ENCODE measurements around the gene AMOTL1.
"Not testable (repeated sequence)": the region's sequence is repeated elsewhere in the genome, so short reads cannot be mapped to it uniquely, and the experiment has no call there.

AMOTL1 gene

DNA sequence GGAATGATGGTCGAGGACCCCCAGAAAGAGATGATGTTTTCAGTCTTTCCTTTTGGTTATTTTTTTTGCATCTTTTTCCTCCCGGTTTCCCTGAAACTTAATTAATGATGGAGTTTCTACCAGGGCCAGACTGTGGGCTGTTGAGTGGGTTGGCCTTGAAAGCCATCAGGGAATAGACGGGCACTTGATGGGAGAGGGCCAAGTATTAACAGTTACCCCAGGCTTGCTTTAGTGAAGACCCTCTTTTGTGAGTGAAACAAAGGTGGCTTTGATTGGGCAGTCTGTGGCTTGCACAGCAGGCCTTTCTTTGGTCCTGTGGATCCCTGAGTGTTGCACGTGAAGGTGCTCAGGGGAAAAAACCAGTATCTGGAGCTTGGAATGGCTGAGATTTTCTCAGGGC, 56.9 kb downstream of the AMOTL1 start:
- DNase-seq (ENCODE audit: low spot score), result no peak

DNA sequence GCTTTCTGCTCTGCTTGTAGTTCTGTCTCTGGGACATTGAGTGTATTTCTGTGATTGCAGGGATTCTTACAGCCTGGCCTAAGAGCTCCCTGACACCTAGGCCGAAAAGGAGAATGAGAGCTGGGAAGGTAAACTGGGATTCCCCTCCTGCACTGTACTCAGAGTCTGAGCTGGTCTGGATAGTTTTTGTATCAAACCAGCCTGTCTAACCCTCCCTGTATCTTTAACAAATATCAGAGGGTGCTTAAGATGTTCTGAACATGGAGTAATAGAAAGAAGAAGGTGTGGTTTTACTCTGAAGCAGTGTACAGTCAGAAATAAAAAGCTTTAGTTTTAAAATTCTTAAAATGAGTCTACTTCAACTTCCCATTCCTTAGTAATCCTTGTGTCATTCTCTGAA, 57.3 kb downstream of the AMOTL1 start:
- no peak for DNase-seq (ENCODE audit: low spot score)

DNA sequence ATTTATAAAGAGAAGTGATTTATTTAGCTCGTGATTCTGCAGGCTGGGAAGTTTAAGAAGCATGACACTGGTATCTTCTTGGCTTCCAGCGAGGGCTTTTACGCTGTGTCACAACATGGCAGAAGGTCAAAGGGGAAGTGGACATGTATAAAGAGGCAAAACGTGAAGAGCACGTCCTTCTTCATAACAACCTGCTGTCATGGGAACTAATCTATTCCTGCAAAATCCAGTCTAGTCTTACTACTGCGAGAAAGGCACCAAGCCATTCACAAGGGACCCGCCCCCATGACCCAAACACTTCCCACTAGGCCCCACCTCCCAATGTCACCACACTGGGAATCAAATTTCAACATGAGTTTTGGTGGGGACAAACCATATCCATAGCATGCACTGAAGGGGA, 58.3 kb downstream of the AMOTL1 start:
- DNase-seq (ENCODE audit: low spot score), result no peak

DNA sequence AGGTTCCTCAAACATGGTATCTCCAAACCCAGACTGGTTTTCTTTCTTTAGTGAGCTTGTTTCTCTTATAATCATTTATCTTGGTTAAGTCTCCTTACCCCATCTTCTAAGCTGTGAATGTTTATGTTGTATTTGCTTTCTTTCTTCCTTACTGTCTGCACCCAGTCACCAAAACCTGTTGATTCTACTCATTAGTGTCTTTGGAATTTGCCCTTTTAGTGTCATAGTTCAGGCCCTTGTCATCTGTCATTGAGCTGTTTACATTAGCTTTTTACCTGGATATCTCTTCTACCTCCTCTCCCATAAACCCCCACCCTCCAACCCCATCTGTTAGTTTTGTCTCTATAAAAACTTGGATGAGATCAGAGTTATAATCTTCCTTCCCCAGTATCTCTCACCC, 59.9 kb downstream of the AMOTL1 start:
- no peak for DNase-seq (ENCODE audit: low spot score)

DNA sequence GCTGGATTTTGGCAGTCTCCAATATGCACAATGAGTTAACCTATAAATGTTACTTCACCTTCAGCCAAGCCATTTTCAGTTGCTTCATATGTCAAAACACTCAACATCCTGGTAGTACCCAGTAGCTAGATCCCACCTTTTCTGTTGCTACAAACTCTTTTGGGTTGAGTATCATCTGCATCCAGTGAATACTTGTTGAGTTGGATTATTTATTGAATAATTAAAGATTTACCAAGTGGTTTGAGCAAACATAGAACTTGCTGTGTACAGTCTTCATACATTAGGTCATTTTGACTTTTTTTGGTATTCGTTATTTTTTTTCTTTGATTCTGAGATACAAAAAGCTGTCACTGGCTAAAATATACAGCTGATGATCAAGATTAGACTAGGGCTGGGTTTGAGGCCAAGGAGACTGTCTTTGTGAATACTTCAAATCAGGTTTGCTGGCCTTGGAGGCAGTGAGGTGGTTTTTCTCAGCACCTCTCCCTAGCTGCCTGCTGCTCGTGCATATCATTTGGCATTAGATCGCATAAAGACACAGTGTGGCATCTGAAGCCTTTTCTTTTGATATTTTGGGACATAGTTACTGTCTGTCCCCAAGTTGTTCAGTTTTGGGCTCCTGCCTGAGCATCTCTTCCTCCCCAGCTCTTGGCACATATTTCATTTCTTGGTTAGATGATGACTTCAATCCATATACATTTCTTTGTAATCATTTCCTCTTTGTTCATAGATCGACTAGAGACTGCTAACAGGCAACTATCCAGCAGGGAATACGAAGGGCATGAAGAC, 62.8 kb downstream of the AMOTL1 start:
- no peak for DNase-seq (ENCODE audit: low spot score)

DNA sequence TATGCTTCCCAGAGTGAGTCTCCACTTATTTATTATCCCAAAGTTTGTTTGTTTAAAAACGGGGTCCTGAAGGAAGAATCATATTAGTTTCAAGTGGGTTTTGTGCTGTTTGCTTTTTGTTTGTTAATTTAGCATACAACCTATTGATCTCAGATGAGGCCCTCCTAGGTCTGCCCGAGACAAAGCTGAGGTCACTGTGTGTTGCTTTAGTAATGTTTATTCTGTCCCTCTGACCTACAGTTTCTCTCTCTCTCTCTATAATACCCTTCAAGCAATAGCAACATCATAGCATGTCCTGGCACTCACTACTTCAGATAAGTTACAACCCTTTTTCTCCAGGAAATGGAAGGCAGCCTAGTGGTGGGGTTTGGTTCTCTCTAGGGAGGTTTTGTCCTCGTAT, 63.4 kb downstream of the AMOTL1 start:
- no peak for DNase-seq (ENCODE audit: low spot score)

DNA sequence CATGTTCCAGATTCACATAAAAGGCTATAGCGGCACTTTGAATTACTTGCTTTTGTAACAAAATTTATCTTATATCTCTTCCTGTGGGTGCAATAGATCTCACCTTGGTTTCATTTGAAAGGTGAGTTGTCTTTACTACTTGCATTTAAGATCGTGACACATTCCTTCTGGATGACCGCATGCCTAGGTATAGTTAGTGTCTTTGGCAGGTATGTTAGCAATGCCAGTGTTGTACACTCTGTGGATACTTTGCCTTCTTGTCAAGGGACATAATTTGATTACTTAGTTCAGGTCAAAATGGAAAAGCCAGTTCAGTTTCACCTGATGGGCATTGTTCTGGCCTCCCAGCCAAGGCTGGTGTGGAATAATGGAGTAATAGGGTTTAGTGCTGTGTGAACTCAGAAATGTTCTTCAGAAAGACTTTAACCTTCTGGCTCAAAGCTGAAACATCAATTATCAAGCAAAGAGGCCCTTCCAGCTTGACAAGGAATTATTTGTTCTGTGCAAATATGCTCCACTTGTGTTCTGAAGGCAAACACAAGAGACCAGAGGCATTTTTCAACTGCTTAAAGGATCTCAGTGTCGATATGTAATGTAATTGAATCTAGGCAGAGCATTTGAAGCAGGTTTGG, 64.6 kb downstream of the AMOTL1 start:
- no peak for DNase-seq (ENCODE audit: low spot score)

DNA sequence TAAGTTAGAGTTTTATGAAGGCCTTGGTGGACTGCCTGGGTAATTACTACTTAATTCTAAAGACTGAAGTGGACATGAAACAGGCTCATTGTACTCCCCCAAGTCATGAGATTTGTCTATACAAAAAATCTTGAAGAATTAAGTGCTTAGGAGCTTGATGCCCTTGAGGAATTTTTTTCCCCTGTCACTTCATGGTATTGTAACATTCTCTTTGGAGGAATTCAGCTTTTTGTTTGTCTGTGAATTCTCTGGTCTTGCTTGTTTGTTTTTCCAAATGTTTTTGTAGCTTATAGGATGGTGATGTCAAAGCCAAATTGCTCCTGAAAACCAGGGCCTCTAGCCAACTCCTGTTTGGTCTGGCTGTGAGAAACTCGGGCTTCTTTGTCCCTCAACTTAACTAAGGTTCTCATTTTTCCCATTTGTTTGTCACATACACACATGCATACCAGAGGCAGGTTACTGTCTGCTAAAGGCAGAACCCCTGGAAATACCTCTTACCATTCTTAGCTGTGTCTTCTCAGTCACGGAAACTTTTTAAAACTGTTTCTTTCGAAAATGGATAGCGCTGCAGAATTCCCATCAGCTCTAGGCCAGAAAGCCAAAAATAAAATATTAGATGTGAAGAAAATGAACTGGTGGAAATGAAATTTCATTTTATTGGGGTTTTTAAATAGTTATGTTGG, 66.9 kb downstream of the AMOTL1 start:
- no peak for DNase-seq (ENCODE audit: low spot score)

DNA sequence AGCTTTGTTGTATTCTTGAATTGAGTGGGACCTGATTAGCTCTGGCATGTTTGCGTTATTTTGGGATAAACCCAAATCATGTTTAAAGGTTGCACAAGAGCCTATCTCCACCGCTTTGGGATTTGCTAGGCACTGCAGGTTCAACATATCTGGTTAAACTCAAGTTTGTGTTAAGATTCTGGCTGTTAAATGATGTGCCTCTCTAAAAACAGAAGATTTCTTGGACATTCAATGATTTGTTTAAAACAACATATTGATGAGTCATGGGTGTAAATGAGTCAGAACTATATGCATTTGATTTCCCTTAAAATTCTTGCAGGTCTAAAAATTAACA, 67.4 kb downstream of the AMOTL1 start:
- DNase-seq (ENCODE audit: low spot score), result no peak

DNA sequence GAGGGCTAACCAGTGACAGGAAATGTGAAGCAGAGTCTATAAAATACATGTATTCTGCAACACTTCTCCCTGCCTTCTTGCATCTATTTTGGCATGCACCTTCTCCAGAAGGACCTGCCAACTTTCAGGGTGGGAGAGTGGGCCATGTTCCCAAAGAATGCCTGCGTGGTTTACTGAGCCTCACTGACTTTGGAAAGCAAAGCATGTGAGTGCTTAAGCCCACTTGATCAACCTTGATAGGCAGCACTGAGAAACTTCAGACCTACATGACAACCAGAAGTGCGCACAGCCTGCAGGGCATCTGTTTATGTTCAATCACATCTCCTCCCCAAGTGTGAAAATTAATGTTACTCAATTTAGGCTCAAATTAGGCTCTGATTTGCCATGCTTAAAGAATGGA, 69.2 kb downstream of the AMOTL1 start:
- DNase-seq (ENCODE audit: low spot score), result no peak

DNA sequence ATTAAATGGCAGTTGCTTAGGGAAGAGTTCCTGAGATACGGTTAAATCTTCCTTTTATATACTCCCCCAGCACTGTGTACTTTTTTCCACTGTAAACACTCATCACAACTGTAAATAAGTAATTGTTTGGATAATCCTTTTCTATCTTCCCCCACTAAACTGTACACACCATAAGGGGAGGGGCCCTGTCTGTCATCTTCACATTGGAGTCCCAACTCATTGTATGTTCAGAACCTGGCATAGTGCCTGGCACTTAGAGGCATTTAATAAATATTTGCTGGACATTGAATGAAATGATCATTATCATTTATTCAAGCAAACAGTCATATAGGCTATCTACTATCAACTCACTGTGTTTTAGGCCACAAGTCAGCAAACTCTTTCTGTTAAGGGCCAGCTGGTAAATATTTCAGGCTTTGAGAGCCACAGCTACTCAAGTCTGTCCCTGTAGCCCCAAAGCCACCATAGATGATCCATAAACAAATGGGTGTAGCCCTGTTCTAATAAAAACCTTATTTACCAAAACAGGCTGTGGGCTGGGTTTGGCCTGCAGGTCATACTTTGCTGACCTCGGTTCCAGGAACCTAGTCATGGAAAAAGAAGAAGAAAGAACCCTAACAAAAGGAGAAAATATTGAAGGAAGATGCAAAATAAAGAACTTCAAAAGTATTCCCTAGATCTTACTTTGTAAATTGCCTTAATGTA, 70.0 kb downstream of the AMOTL1 start:
- DNase-seq (ENCODE audit: low spot score), result no peak

DNA sequence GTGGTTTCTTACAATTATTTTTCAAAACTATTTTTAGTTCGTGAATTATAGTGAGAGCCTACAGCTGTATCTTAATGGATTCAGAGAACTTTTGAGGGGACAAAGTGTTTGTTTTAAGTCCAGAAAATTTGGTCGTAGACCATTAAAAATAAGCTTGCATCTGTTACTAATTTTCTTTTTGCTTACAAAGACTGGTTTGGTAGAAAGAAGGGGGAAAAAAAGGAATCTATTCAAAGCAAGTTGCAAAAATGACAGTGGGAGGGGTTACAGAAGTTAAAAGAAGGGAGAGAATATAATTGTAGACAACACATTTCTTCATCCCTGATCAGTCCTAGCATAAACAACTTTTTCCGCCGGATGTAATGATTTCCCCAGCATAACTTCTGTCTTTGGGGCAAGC, 72.1 kb downstream of the AMOTL1 start:
- no peak for DNase-seq (ENCODE audit: low spot score)

DNA sequence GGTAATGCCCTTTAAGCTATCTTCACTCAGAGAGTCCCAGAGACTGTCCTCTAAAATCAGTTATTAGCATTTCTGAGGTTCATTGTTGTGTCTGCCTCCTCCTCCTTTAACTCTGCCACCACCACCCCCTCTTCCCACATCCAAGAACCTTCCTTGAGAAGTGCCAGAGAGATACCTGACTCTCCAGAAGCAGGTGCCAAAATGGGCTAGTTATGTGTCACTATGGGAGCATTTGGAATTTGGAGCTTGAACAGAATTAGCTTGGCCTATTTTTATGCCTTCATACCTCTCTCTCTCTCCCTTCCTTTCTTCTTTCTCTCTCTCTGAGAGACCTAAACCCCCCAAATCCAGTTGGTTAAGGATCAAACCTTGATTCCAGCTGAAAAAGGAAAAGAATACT, 75.9 kb downstream of the AMOTL1 start:
- no peak for DNase-seq (ENCODE audit: low spot score)

DNA sequence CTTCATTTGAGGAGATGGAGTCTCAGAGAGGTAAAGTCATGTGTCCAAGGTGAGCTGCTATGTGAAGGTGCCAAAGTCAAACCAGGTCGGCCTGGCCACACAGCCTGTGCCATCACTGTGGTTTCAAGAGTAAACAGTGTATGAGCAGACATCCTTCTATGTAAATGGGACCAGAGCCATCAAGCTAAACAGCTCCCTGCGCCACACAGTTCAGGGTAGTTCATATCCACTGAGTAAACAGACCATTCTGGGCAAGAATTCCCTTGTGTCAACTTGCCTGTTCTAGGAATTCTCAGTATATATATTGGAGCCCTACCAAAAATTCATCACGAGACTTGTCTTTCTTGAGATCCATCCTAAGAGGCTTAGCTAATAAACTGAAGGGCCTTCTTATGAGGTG, 77.5 kb downstream of the AMOTL1 start:
- DNase-seq (ENCODE audit: low spot score), result no peak

DNA sequence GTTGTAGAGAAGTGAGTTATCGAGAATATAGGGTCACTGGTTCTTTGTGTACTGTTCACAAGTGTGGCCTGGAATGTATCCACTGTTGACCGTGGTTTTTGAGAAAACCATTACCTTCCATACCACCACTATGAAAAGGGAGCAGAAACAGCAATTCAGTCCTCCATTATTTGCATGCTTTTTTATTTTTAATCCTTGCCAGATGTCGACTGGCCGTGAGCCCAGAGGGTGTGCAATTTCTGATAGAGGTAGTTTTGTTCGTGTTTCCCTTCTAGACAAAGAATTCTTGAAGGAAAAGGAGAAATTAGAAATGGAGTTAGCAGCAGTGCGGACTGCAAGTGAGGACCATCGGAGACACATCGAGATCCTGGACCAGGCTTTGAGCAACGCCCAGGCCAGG, 81.7 kb downstream of the AMOTL1 start:
- no peak for DNase-seq (ENCODE audit: low spot score)

DNA sequence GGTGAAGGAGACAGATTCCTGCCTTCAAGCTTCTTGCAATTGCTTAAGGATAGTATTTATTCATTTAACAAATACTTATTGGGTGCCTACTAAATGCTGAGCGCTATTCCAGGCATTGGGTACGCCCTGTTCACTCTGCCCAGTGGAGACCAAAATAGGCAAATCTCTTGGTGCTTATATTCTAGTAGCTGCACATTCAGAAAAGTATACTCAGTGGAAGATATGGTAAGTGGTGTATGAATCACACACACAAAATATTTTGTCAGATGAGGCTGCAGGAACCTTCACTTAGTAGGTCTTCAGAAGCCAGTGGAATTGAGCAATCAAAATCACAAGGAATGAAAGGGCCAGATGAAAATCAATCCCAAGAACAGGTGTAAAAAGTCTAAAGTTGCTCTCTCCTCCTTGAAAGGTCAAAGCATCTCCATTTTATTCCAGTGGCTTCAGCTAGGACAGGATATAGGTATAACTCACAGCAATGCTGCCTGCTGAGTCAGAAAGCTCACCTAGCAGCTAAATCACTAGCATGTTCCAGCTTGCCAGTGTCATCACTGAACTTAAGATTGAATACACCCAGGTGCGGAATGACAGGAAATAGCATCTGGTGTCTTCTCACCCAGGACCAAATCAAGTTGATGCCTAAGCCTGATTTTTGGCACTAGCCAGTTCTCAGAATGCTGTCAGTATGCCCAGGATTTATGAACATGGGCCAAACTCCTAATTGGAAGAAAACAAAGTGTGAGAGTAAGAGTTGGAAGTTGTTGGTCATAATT, 83.9 kb downstream of the AMOTL1 start:
- no peak for DNase-seq (ENCODE audit: low spot score)

DNA sequence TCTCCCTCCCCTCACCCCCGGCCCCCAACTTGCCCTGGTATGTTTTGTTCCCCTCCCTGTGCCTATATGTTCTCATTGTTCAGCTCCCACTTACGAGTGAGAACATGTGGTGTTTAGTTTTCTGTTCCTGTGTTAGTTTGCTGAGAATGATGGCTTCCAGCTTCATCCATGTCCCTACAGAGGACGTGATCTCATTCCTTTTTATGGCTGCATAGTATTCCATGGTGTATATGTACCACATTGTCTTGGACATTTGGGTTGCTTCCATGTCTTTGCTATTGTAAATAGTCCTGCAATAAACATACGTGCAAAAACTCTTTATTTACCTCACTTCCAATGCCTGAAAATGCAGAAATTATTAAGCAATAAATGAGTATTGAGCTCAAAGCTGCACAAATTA, 85.1 kb downstream of the AMOTL1 start:
- DNase-seq (ENCODE audit: low spot score), result not testable (repeated sequence)

DNA sequence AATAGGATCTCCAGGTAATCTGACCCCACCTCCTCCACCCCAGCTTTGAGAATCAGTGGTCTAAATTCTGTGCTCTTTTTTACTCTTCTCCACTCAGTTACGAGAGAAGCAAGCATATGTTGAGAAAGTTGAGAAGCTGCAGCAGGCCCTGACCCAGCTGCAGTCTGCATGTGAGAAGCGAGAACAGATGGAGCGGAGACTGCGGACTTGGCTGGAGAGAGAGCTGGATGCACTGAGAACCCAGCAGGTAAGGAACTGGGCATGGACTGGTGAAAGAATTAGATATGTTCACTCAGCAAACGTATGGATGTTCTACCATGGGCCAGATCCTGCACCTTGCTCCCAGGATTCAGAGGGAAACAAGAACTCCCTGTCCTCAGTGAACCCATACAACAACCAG, 85.7 kb downstream of the AMOTL1 start:
- no peak for DNase-seq (ENCODE audit: low spot score)

DNA sequence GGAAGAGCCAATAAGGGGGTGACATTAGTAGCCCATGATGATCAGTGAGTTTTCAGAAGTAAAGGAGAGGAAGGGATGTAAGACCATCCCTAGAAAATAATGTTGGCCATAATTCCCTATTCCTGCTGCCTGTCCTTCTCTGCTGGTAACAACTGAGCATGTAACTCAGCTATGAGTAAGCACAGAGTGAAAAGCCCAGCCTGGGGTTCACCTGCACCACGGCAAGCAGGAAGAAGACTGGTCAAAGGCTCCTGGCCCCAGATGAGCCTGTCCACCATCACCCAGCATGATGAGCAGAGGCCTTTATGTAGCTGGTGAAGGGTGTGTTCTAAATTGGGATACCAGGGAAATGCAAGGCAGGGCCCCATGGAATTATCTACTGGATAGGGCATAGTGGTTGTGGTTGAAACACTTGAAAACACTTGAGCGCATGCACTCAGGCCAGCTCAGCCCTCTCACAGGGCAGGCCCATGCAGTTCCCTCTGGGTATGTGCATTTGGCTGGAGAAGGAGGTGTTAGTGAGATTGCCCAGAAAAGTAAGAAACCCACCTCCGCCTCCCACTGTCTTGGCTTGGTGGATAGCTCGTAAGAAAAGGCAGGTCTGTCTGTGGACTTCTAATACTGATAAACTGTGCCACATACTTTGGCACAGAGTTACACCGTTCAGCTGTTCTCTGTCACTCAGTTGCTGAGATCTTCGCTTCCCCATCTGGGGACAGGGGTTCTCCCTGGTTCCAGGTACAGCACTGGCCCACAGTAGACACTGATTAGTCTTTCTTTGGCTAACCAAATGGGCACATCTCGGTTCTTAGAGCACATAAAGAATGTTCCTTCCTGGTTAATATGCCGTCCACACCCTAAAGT, 86.8 kb downstream of the AMOTL1 start:
- no peak for DNase-seq (ENCODE audit: low spot score)

DNA sequence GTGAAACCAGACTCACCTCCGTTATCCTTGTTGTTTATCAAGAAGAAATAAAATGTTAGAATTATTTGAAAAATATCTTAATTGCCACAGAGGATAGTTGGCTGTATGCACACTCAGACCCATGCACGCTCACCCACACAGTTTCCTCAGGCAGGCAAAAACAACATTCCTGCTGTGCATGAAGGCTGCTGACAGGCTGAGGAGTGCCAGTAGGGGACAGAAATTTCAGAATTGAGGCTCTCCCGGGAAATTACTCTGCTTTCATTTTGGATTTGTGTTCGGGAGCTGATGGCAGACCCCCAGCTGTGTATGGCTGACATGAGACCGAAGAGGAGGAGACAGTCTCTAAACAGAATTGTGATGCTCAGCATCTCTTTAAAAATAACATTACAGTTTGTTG, 87.5 kb downstream of the AMOTL1 start:
- no peak for DNase-seq (ENCODE audit: low spot score)

DNA sequence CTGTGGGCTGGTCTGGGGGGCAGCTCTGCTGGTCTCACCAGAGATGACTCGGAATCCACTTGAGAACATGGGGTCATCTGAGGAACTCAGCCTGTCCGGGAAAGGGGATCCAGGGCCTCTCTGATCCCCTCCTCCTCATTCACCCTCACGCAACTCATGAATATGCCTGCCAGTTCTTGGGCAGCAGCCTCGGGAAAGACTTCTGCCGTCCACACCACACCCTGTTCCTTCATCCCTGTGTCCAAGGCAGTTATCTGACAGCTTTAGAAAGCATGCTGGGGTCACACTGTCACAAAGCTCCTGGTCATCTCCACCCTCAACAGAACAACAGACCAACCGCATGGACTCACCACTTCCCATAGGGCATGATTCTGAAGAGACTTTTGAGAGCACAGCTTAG, 88.3 kb downstream of the AMOTL1 start:
- DNase-seq (ENCODE audit: low spot score), result no peak

All from germinal center (tissue), 1 donor.